ENCODE data around the gene IFIT3.
"Not testable (repeated sequence)": the region's sequence is repeated elsewhere in the genome, so short reads cannot be mapped to it uniquely, and the experiment has no call there.

Gene IFIT3

GRCh38 chr10:89332123-89332633, 4.4 kb downstream of the IFIT3 start:
- DNase-seq (ENCODE audit: low read depth in 3 of 3, low spot score in 1 of 3), result no peak

GRCh38 chr10:89335226-89335625, 7.4 kb downstream of the IFIT3 start:
- DNase-seq (ENCODE audit: low read depth in 3 of 3, low spot score in 1 of 3), result no peak

- DNase-seq (ENCODE audit: low read depth in 3 of 3, low spot score in 1 of 3), result no peak
Measured at GRCh38 chr10:89336241-89336640, 8.4 kb downstream of the IFIT3 start.

- DNase-seq (ENCODE audit: low read depth in 3 of 3, low spot score in 1 of 3), result no peak
Measured at GRCh38 chr10:89337484-89337883, 9.7 kb downstream of the IFIT3 start.

GRCh38 chr10:89338713-89339112, 10.9 kb downstream of the IFIT3 start:
- DNase-seq (ENCODE audit: low read depth in 3 of 3, low spot score in 1 of 3), result no peak

GRCh38 chr10:89339875-89340274, 12.1 kb downstream of the IFIT3 start:
- no peak for DNase-seq (ENCODE audit: low read depth in 3 of 3, low spot score in 1 of 3)

- no peak for DNase-seq (ENCODE audit: low read depth in 3 of 3, low spot score in 1 of 3)
Measured at GRCh38 chr10:89341649-89342048, 13.9 kb downstream of the IFIT3 start.

GRCh38 chr10:89342206-89342958, 14.6 kb downstream of the IFIT3 start:
- DNase-seq (ENCODE audit: low read depth in 3 of 3, low spot score in 1 of 3), result no peak

- DNase-seq (ENCODE audit: low read depth in 3 of 3, low spot score in 1 of 3), result no peak
Measured at GRCh38 chr10:89343089-89343767, 15.4 kb downstream of the IFIT3 start.

GRCh38 chr10:89344156-89344555, 16.4 kb downstream of the IFIT3 start:
- DNase-seq (ENCODE audit: low read depth in 3 of 3, low spot score in 1 of 3), result no peak

- no peak for DNase-seq (ENCODE audit: low read depth in 3 of 3, low spot score in 1 of 3)
Measured at GRCh38 chr10:89345367-89346000, 17.7 kb downstream of the IFIT3 start.

GRCh38 chr10:89346405-89347254, 18.8 kb downstream of the IFIT3 start:
- DNase-seq (ENCODE audit: low read depth in 3 of 3, low spot score in 1 of 3), result no peak

- no peak for DNase-seq (ENCODE audit: low read depth in 3 of 3, low spot score in 1 of 3)
Measured at GRCh38 chr10:89347701-89348457, 20.1 kb downstream of the IFIT3 start.

- DNase-seq (ENCODE audit: low read depth in 3 of 3, low spot score in 1 of 3), result no peak
Measured at GRCh38 chr10:89348481-89348880, 20.7 kb downstream of the IFIT3 start.

- no peak for DNase-seq (ENCODE audit: low read depth in 3 of 3, low spot score in 1 of 3)
Measured at GRCh38 chr10:89348975-89349374, 21.2 kb downstream of the IFIT3 start.

- not testable (repeated sequence) for DNase-seq (ENCODE audit: low read depth in 3 of 3, low spot score in 1 of 3)
Measured at GRCh38 chr10:89350631-89351315, 23.0 kb downstream of the IFIT3 start.

GRCh38 chr10:89351412-89351779, 23.6 kb downstream of the IFIT3 start:
- no peak for DNase-seq (ENCODE audit: low read depth in 3 of 3, low spot score in 1 of 3)

GRCh38 chr10:89351780-89352597, 24.2 kb downstream of the IFIT3 start:
- no peak for DNase-seq (ENCODE audit: low read depth in 3 of 3, low spot score in 1 of 3)

- no peak for DNase-seq (ENCODE audit: low read depth in 3 of 3, low spot score in 1 of 3)
Measured at GRCh38 chr10:89352802-89353201, 25.0 kb downstream of the IFIT3 start.

Data from stimulated activated CD4-positive, alpha-beta T cell treated with anti-CD3 and anti-CD28 coated beads, TNF-alpha, amount 100 ng/mL, for 1 hour (primary cell).